BLaER1 (cell line): ENCODE data around the gene TMPRSS12.
"Not testable (repeated sequence)": the region's sequence is repeated elsewhere in the genome, so short reads cannot be mapped to it uniquely, and the experiment has no call there.

Experiments used
- H3K27ac ChIP-seq: shearing (Covaris generic); formaldehyde crosslinking; 2 replicates; pipeline ENCODE4 v1.8.1; 2022
- H3K27me3 ChIP-seq: shearing (Covaris generic); formaldehyde crosslinking; 2 replicates; pipeline ENCODE4 v1.8.1; 2022
- H3K36me3 ChIP-seq: shearing (Covaris generic); formaldehyde crosslinking; 2 replicates; pipeline ENCODE4 v1.8.1; 2022
- H3K4me1 ChIP-seq: shearing (Covaris generic); formaldehyde crosslinking; 2 replicates; pipeline ENCODE4 v1.8.1; 2022
- H3K4me2 ChIP-seq: shearing (Covaris generic); formaldehyde crosslinking; 2 replicates; pipeline ENCODE4 v1.8.1; 2022
- H3K4me3 ChIP-seq: shearing (Covaris generic); formaldehyde crosslinking; 2 replicates; pipeline ENCODE4 v1.8.1; 2022
- H3K9ac ChIP-seq: shearing (Covaris generic); formaldehyde crosslinking; 2 replicates; pipeline ENCODE4 v1.8.1; 2022
- H3K9me3 ChIP-seq: shearing (Covaris generic); formaldehyde crosslinking; 2 replicates; pipeline ENCODE4 v1.8.1; 2022
- H4K20me1 ChIP-seq: shearing (Covaris generic); formaldehyde crosslinking; 2 replicates; pipeline ENCODE4 v1.8.1; 2022
- Cebpa-rat ChIP-seq: shearing (Covaris generic); IDR thresholded peaks from 2 replicates; pipeline ENCODE4 v1.8.1; 2022

TMPRSS12 gene

DNA sequence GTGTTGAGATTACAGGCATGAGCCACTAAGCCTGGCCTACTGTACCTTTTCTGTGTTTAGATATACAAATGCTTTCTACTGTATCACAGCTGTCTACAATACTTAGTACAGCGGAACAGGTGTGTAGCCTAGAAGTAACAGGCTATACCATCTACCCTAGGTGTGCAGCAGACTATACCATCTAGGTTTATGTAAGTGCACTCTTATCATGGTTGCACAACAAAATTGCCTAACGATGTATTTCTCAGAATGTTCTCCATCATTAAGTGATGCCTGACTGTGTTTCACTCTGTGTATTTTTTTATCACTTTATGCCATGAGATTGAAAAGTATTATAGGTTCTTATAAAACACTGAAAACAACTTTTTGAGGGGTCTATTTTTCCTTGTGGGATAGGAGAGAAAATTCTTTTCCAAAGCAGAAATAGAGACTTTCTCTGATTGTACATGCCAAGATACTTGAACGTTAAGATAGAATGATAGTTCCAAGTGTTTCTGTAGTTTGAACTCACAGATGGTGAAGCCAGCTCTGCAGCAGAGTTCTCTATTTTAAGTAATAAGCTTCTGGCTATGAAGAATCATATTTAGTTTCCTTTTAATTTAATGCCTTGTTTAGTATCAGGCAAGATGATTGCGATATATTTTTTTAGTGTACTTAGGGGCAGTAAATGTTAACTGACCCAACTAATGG lies 17.0 kb downstream of the TMPRSS12 start:
- H3K9me3 ChIP-seq, result peaks cover 11% of the 10 kb centered on the region
- no peak overlapping the region for H3K4me2 ChIP-seq
- no peaks in the 10 kb centered on the region for H3K36me3 ChIP-seq
- H3K4me1 ChIP-seq, result no peaks in the 10 kb centered on the region
- H3K9ac ChIP-seq, result no peak overlapping the region
- no peak overlapping the region for H3K4me3 ChIP-seq
- no peak overlapping the region for H3K27ac ChIP-seq
- no peak for TF ChIP-seq Cebpa-rat
- no peaks in the 10 kb centered on the region for H3K27me3 ChIP-seq
- no peaks in the 10 kb centered on the region for H4K20me1 ChIP-seq

DNA sequence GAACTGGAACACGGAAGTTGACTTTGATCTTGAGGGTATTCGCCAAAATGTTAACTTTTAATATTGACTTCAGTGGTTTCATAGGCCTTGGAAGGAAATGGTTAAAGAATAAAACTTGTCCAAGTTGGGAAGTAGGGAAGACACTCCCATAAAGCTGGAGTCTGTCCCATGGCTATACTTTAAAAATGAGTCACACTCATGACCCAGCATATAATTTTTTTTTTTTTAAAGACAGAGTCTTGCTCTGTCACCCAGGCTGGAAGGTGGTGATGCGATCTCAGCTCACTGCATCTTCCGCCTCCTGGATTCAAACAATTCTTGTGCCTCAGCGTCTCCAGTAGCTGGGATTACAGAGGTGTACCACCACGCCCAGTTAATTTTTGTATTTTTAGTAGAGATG lies 19.6 kb downstream of the TMPRSS12 start:
- no peak overlapping the region for H3K4me2 ChIP-seq
- H3K27ac ChIP-seq, result no peak overlapping the region
- TF ChIP-seq Cebpa-rat, result no peak
- no peak overlapping the region for H3K9ac ChIP-seq
- no peaks in the 10 kb centered on the region for H3K4me1 ChIP-seq
- H4K20me1 ChIP-seq, result no peaks in the 10 kb centered on the region
- H3K9me3 ChIP-seq, result peaks cover 26% of the 10 kb centered on the region
- no peaks in the 10 kb centered on the region for H3K36me3 ChIP-seq
- no peaks in the 10 kb centered on the region for H3K27me3 ChIP-seq
- no peak overlapping the region for H3K4me3 ChIP-seq

DNA sequence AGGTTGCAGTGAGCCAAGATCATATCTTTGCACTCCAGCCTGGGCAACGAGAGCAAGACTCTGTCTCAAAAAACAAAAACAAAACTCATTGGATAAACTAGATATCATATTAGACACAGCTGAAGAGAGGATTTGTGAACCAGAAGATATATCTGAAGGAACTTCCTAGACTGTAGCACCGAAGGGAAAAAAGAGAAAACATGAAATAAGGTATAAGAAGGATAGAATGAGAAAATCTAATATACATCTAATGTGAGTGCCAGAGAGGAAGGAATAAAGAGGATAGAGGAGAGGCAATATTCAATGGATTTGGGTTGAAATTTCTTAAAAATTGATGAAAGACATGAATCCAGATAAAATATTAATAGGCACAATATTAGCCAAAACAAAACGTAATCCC lies 22.5 kb downstream of the TMPRSS12 start:
- Histone ChIP-seq H3K9ac (no peak overlapping the region), H3K4me3 (no peak overlapping the region), H3K4me1 (no peaks in the 10 kb centered on the region), H3K36me3 (no peaks in the 10 kb centered on the region), H3K9me3 (peaks cover 35% of the 10 kb centered on the region), H4K20me1 (no peaks in the 10 kb centered on the region), H3K27me3 (no peaks in the 10 kb centered on the region), H3K27ac (no peak overlapping the region), H3K4me2 (no peak overlapping the region)
- no peak for TF ChIP-seq Cebpa-rat

DNA sequence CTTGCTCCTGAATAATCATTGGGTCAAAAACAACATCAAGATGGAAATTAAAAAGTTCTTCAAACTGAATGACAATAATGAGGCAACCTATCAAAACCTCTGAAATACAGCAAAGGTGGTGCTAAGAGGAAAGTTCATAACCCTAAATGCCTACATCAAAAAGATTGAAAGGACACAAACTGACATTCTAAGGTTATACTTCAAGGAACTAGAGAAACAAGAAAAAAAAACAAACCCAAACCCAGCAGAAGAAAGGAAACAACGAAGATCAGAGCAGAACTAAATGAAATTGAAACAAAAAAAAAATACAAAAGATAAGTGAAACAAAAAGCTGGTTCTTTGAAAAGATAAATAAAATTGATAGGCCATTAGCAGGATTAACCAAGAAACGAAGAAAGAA lies 26.2 kb downstream of the TMPRSS12 start:
- H3K36me3 ChIP-seq, H3K27me3 ChIP-seq, H3K4me2 ChIP-seq, H3K27ac ChIP-seq, H3K4me1 ChIP-seq, H4K20me1 ChIP-seq, H3K4me3 ChIP-seq, H3K9ac ChIP-seq: not testable (repeated sequence)
- peaks cover 40% of the 10 kb centered on the region for H3K9me3 ChIP-seq

- Histone ChIP-seq H3K4me3 (no peak overlapping the region), H3K36me3 (no peaks in the 10 kb centered on the region), H3K9ac (no peak overlapping the region), H3K4me1 (no peaks in the 10 kb centered on the region), H3K9me3 (peaks cover 21% of the 10 kb centered on the region), H3K27me3 (no peaks in the 10 kb centered on the region), H3K27ac (no peak overlapping the region), H3K4me2 (no peak overlapping the region), H4K20me1 (no peaks in the 10 kb centered on the region)
- TF ChIP-seq Cebpa-rat, result no peak
These were observed 39.8 kb downstream of the TMPRSS12 start for GRCh38 chr12:50882563-50882962.

GRCh38 chr12:50887191-50887590 lies 44.5 kb downstream of the TMPRSS12 start:
- no peaks in the 10 kb centered on the region for H3K4me1 ChIP-seq
- no peak overlapping the region for H3K27ac ChIP-seq
- H3K36me3 ChIP-seq, result no peaks in the 10 kb centered on the region
- no peaks in the 10 kb centered on the region for H4K20me1 ChIP-seq
- no peaks in the 10 kb centered on the region for H3K27me3 ChIP-seq
- no peak overlapping the region for H3K9ac ChIP-seq
- H3K4me3 ChIP-seq, result no peak overlapping the region
- H3K9me3 ChIP-seq, result peaks cover 15% of the 10 kb centered on the region
- no peak overlapping the region for H3K4me2 ChIP-seq
- no peak for TF ChIP-seq Cebpa-rat

GRCh38 chr12:50888666-50889065 lies 45.9 kb downstream of the TMPRSS12 start:
- Histone ChIP-seq H3K36me3 (no peaks in the 10 kb centered on the region), H3K27ac (no peak overlapping the region), H3K4me3 (no peak overlapping the region), H4K20me1 (no peaks in the 10 kb centered on the region), H3K4me1 (no peaks in the 10 kb centered on the region), H3K4me2 (no peak overlapping the region), H3K9ac (no peak overlapping the region), H3K27me3 (no peaks in the 10 kb centered on the region), H3K9me3 (peaks cover 1% of the 10 kb centered on the region)
- TF ChIP-seq Cebpa-rat, result no peak

DNA sequence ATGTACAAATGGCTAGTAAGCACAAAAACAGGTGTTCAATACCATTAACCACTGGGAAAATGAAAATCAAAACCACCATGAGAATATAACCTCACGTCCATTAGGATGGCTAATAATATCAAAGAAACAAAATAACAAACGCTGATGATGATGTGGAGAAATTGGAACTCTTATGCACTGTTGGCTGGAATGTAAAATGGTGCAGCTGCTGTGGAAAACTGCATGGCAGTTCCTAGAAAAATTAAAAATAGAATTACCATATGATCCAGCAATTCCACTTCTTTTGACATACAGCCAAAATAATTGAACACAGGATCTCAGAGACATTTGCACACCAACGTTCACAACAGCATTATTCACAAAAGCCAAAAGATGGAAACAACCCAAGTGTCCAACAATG lies 51.5 kb downstream of the TMPRSS12 start:
- no peak overlapping the region for H3K4me3 ChIP-seq
- H3K4me1 ChIP-seq, result no peaks in the 10 kb centered on the region
- H3K9ac ChIP-seq, result no peak overlapping the region
- peaks cover 5% of the 10 kb centered on the region for H3K9me3 ChIP-seq
- no peaks in the 10 kb centered on the region for H4K20me1 ChIP-seq
- TF ChIP-seq Cebpa-rat, result no peak
- H3K27me3 ChIP-seq, result no peaks in the 10 kb centered on the region
- no peaks in the 10 kb centered on the region for H3K36me3 ChIP-seq
- no peak overlapping the region for H3K27ac ChIP-seq
- H3K4me2 ChIP-seq, result no peak overlapping the region

- H3K9ac ChIP-seq, result no peak overlapping the region
- no peak overlapping the region for H3K27ac ChIP-seq
- H3K36me3 ChIP-seq, result no peaks in the 10 kb centered on the region
- H3K9me3 ChIP-seq, result peaks cover 5% of the 10 kb centered on the region
- H3K4me3 ChIP-seq, result no peak overlapping the region
- no peaks in the 10 kb centered on the region for H4K20me1 ChIP-seq
- no peak for TF ChIP-seq Cebpa-rat
- no peaks in the 10 kb centered on the region for H3K4me1 ChIP-seq
- H3K4me2 ChIP-seq, result no peak overlapping the region
- H3K27me3 ChIP-seq, result no peaks in the 10 kb centered on the region
These were observed 59.0 kb downstream of the TMPRSS12 start for GRCh38 chr12:50901685-50902113.

GRCh38 chr12:50908479-50908878 lies 65.8 kb downstream of the TMPRSS12 start:
- H3K4me3 ChIP-seq, H3K4me2 ChIP-seq, H3K4me1 ChIP-seq, H3K27ac ChIP-seq, H4K20me1 ChIP-seq, H3K36me3 ChIP-seq, H3K9ac ChIP-seq, H3K27me3 ChIP-seq: not testable (repeated sequence)
- peaks cover 35% of the 10 kb centered on the region for H3K9me3 ChIP-seq

DNA sequence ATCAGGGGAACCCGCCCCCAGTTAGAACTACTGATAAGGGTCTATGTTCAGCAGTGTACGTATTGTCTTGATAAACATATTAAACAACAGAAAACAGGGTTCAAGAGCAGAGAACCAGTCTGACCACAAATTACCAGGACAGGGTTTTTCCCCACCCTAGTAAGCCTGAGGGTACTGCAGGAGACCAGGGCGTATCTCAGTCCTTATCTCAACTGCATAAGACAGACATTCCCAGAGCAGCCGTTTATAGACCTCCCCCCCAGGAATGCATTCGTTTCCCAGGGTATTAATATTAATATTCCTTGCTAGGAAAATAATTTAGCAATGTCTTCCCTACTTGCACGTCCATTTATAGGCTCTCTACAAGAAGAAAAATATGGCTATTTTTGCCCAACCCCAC lies 69.6 kb downstream of the TMPRSS12 start:
- not testable (repeated sequence) for H3K4me2 ChIP-seq, H3K27me3 ChIP-seq, H3K4me1 ChIP-seq, H3K36me3 ChIP-seq, H3K9ac ChIP-seq, H3K27ac ChIP-seq, H4K20me1 ChIP-seq, H3K4me3 ChIP-seq
- peaks cover 71% of the 10 kb centered on the region for H3K9me3 ChIP-seq
